SH-SY5Y (cell line): Measurements from ENCODE around the gene DPP4.

Experiments
- GATA2 ChIP-seq: IDR thresholded peaks from 2 replicates; pipeline ENCODE4 v1.6.1; 2011; ENCODE audit warnings: mild to moderate bottlenecking, low read depth, low read length
- GATA3 ChIP-seq: IDR thresholded peaks from 2 replicates; pipeline ENCODE4 v1.6.1; 2011; ENCODE audit warnings: low read depth, mild to moderate bottlenecking, low read length, moderate library complexity

DNA sequence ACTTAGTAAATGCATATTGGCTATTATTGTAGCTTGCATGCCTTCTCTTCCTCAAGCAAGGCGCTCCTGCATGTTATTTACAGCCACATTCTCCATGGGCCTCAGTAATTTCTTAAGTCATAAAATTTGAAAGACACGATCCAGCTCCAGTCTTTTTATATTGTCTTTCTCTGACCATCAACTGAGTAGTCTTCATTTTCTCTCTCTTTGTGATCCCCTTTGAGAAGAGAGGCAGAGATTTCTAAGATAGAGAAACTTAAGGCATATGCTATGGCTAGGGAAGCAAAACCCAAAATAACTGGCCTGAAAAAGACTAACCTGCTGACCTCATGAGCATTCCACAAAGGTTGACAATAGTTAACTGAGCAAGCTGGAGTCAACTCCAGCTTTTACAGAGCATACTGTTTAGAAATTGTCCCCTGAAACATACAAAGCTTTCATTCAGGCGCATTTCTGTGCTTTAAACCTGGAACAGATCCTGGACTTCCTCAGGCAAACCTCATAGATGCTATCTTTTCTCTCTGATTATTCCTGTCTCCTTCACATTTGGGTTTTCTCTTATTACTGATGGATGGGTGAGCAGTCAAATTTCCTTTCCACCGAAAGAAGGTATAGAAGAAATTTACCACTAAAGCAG, 4.6 kb downstream of the DPP4 start:
- TF ChIP-seq GATA2 (no peak), GATA3 (no peak)
